K562 (cell line): Measurements from ENCODE around the gene DEF6. TPM values are rescaled to one million over a fixed set of nuclear protein-coding genes. Genes with fewer than 3 reads are reported as not detected.

Source experiments
- ATAC-seq: fragments of 200-7000 bp; cut with Tn5 transposase; 3 replicates; pipeline ENCODE4 v1.9.1; 2020; ENCODE audit warnings: moderate library complexity
- BruUV-seq: library from RNA; stranded (reverse); fragments of 400-500 nt; replicated peaks from 2 replicates; lab custom pipeline; 2021; lab: Mats Ljungman, UMichigan
- CTCF ChIA-PET: fragments of 300-600 bp; formaldehyde crosslinking; extraction: SDS; loops from one replicate; lab custom pipeline; 2021; ENCODE audit warnings: low intra/inter-chr PET ratio; lab: Yijun Ruan, JAX
- POLR2A ChIA-PET: fragments of 300-600, 350-650 bp; sonication (Branson Sonifier 250); formaldehyde crosslinking; extraction: SDS; loops from one replicate; lab custom pipeline; 2021; ENCODE audit warnings: antibody characterized with exemption, inconsistent platforms; lab: Yijun Ruan, JAX
- DNase-seq, 4 experiments: peaks; one replicate each; pipeline versions ENCODE4 v3.0.0 to v3.0.0-alpha.2; 2011 to 2018; ENCODE audit warnings: low spot score in 3 of 4, mixed read lengths in 3 of 4; ENCODE audit errors: extremely low read depth in 1 of 4
- FAIRE-seq: peaks from 2 replicates; lab custom pipeline; 2011; peaks lifted over from hg19 to GRCh38; lab: Jason Lieb, UNC
- H2AFZ ChIP-seq: 2 replicates; pipeline ENCODE4 v1.6.0; 2011; ENCODE audit warnings: low read depth, low read length, control low read depth, inconsistent platforms
- H3K27ac ChIP-seq: fragments of 200-600 bp; 3 replicates; pipeline ENCODE4 v1.8.0; 2011; ENCODE audit warnings: low read depth, mild to moderate bottlenecking, control low read depth, inconsistent platforms, low read length, moderate library complexity, mixed read lengths; ENCODE audit errors: extremely low read depth
- H3K27me3 ChIP-seq, 2 experiments: fragments of 300-600 bp in 1 of 2; 2 replicates in 1 of 2; 3 replicates in 1 of 2; pipeline versions ENCODE4 v1.6.0 to v1.8.0; 2011; ENCODE audit warnings: inconsistent platforms in 2 of 2, low read length in 2 of 2, mild to moderate bottlenecking in 1 of 2, mixed read lengths in 1 of 2, moderate library complexity in 1 of 2; ENCODE audit not compliant: control insufficient read depth in 2 of 2, insufficient read depth in 2 of 2
- H3K36me3 ChIP-seq: fragments of 300-600 bp; 3 replicates; pipeline ENCODE4 v1.8.0; 2011; ENCODE audit warnings: mild to moderate bottlenecking, low read length, inconsistent platforms; ENCODE audit not compliant: control insufficient read depth, insufficient read depth
- H3K4me1 ChIP-seq, 2 experiments: fragments of 200-600 bp in 1 of 2; replicated peaks in 1 of 2; 2 replicates in 1 of 2; 3 replicates in 1 of 2; pipeline versions ENCODE4 v1.5.1 to v1.8.0; 2011; ENCODE audit warnings: inconsistent platforms in 2 of 2, low read length in 2 of 2, mild to moderate bottlenecking in 1 of 2, mixed read lengths in 1 of 2, moderate library complexity in 1 of 2; ENCODE audit not compliant: control insufficient read depth in 2 of 2, insufficient read depth in 2 of 2
- H3K4me2 ChIP-seq: 2 replicates; pipeline ENCODE4 v1.6.1; 2011; ENCODE audit warnings: low read length, control low read depth, inconsistent platforms, mixed read lengths; ENCODE audit not compliant: insufficient read depth
- H3K4me3 ChIP-seq: fragments of 200-600 bp; sonication (generic), shearing (Covaris generic); 2 replicates; pipeline ENCODE4 v1.5.1; 2016; ENCODE audit warnings: control low read depth, inconsistent platforms
- H3K79me2 ChIP-seq: fragments of 200-600 bp; 3 replicates; pipeline ENCODE4 v1.8.0; 2011; ENCODE audit warnings: low read length, inconsistent platforms; ENCODE audit not compliant: control insufficient read depth, insufficient read depth
- H3K9ac ChIP-seq, 2 experiments: 2 replicates each; pipeline versions ENCODE4 v1.6.0 to v1.6.1; 2011; ENCODE audit warnings: low read depth in 2 of 2, low read length in 2 of 2, control low read depth in 1 of 2, inconsistent platforms in 1 of 2, mild to moderate bottlenecking in 1 of 2, mixed read lengths in 1 of 2; ENCODE audit not compliant: insufficient read depth in 1 of 2
- H3K9me1 ChIP-seq: one replicate; pipeline ENCODE4 v1.6.0; 2011; ENCODE audit warnings: inconsistent platforms, mild to moderate bottlenecking, low read length, moderate library complexity; ENCODE audit not compliant: control insufficient read depth, insufficient read depth
- H3K9me3 ChIP-seq: replicated peaks from 2 replicates; pipeline ENCODE4 v1.5.1; 2011; ENCODE audit warnings: low read depth, low read length, inconsistent platforms; ENCODE audit not compliant: control insufficient read depth, insufficient read depth
- H4K20me1 ChIP-seq: replicated peaks from 2 replicates; pipeline ENCODE4 v1.6.1; 2011; ENCODE audit warnings: low read length, inconsistent platforms, mixed read lengths; ENCODE audit not compliant: control insufficient read depth, insufficient read depth
- CBX8 ChIP-seq: fragments of 200-600 bp; sonication (generic); IDR thresholded peaks from 2 replicates; pipeline ENCODE4 v1.6.1; 2012; ENCODE audit warnings: borderline replicate concordance, mixed run types, low read depth, mild to moderate bottlenecking, moderate library complexity, mixed read lengths, low read length, control low read depth, inconsistent platforms; ENCODE audit not compliant: poor library complexity, severe bottlenecking; ENCODE audit errors: extremely low read depth
- KDM1A ChIP-seq, 2 experiments: fragments of 450-650 bp; IDR thresholded peaks; 2 replicates each; pipeline ENCODE4 v1.6.1; 2016; ENCODE audit warnings: mild to moderate bottlenecking in 2 of 2
- RBM39 ChIP-seq: fragments of 200-400 bp; formaldehyde crosslinking; optimal IDR thresholded peaks from 2 replicates; pipeline ENCODE3; 2018; ENCODE audit warnings: low read depth, low read length
- SIN3B ChIP-seq: fragments of 450-650 bp; IDR thresholded peaks from 2 replicates; pipeline ENCODE4 v1.6.1; 2017; ENCODE audit warnings: low read depth, mild to moderate bottlenecking, moderate library complexity
- SPI1 ChIP-seq: IDR thresholded peaks from 2 replicates; pipeline ENCODE4 v1.6.1; 2011; ENCODE audit warnings: low read depth, low read length, control low read depth, borderline replicate concordance
- ZFPM2 ChIP-seq: fragments of 250-450 bp; sonication (Bioruptor Pico); IDR thresholded peaks from 2 replicates; pipeline ENCODE4 v1.5.1; 2022; ENCODE audit warnings: mild to moderate bottlenecking
- WGBS: fragments of 100-300 bp; shearing (Covaris generic); methylation state at CpG from one replicate; pipeline ENCODE4 v1.1.6; 2016; ENCODE audit warnings: low coverage, mixed read lengths; ENCODE audit not compliant: insufficient coverage; ENCODE audit errors: missing lambda C conversion rate; 5-methylcytosine and 5-hydroxymethylcytosine counted together
- in situ Hi-C: fragments of 300-500 bp; cut with MboI; formaldehyde crosslinking; loops from 4 replicates; pipeline ENCODE4 v1.15.0; 2018; ENCODE audit warnings: inconsistent platforms, mixed read lengths
- intact Hi-C: fragments of 100-400 bp; cut with micrococcal nuclease; formaldehyde crosslinking; loops from 2 replicates; pipeline ENCODE4 v1.14.2; 2022
- polyA plus RNA-seq, 8 experiments: library from polyadenylated mRNA; depleted of rRNA in 4 of 8; stranded (reverse) in 5 of 8; unstranded in 3 of 8; fragments of >200 nt; fragmentation: Nextera tagmentation in 2 of 8; fragmentation: Illumina TruSeq in 1 of 8; extraction: Ambion mirVana in 2 of 8; extraction: Trizol in 1 of 8; gene quantifications; 2 replicates each; pipeline versions ENCODE4 v1.2.1 to v1.2.3, GENCODE V29; 2011 to 2014; ENCODE audit warnings: inconsistent platforms in 1 of 8, missing spikeins in 1 of 8
- total RNA-seq, 7 experiments: library from RNA; depleted of rRNA in 6 of 7; stranded (reverse); fragments of >200 nt in 6 of 7; fragmentation: Illumina TruSeq in 2 of 7; extraction: Trizol in 2 of 7; gene quantifications; 2 replicates each; pipeline versions ENCODE4 v1.2.1 to v1.2.3, GENCODE V29; 2011 to 2021; ENCODE audit warnings: low replicate concordance in 1 of 7
- TF ChIP-seq, protein P1 (sequence below): fragments of 450-650 bp; IDR thresholded peaks from 2 replicates; pipeline ENCODE4 v1.6.1; 2018; ENCODE audit not compliant: partially characterized antibody
- TF ChIP-seq, protein P2 (sequence below), 2 experiments: fragments of 150-350 bp in 1 of 2; IDR thresholded peaks; 2 replicates each; pipeline ENCODE4 v1.6.1; 2012 to 2016; ENCODE audit warnings: low read depth in 2 of 2, low read length in 2 of 2, mild to moderate bottlenecking in 1 of 2, moderate library complexity in 1 of 2
- TF ChIP-seq, protein P3 (sequence below): sonication (generic); formaldehyde crosslinking; IDR thresholded peaks from 2 replicates; pipeline ENCODE4 v1.8.0; 2022; ENCODE audit warnings: mild to moderate bottlenecking, missing genetic modification reagents
- TF ChIP-seq, protein P4 (sequence below): fragments of 450-650 bp; IDR thresholded peaks from 2 replicates; pipeline ENCODE4 v1.7.0; 2016; ENCODE audit warnings: borderline replicate concordance

The DEF6 gene
- total and polyA plus RNA-seq, 9 of the 15 experiments (the other 6 are each of a cell fraction or from before 2014, with no cell fraction given): 1.3 to 44.6 (median 22.7) TPM

DNA sequence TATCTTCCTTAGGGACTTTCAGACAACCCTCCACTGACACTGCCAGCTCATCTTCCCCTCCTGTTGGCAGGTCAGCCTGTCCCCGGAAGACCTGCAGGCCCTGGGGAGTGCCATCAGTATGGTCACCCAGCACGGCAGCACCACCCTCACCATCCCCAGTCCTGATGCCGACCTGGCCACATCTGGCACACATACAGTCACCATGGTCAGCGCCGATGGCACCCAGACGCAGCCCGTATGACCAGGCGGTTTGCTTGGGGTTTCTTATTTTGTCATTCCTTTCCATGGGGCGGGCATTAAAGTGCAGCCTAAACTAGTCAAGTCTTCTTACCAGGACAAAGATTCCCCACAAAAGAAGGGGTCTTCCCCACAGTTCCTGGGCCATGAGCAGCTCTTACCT, 3.9 kb upstream of the DEF6 start:
- WGBS: 64% methylated on average over 9 of the region's 9 CpGs
- no peak for DNase-seq
- Histone ChIP-seq H3K9me3 (no peaks in the 10 kb centered on the region), H2AFZ (no peak overlapping the region), H3K79me2 (peaks cover 10% of the 10 kb centered on the region), H3K4me2 (no peak overlapping the region), H3K27me3 (no peaks in the 10 kb centered on the region), H4K20me1 (no peaks in the 10 kb centered on the region), H3K9ac (peak overlapping the region in 1 of 2 experiments; percentile 59; a peak in 1 of 4 replicates), H3K4me3 (no peak overlapping the region), H3K27ac (no peak overlapping the region), H3K9me1 (no peaks in the 10 kb centered on the region), H3K4me1 (peaks cover 14% of the 10 kb centered on the region in 2 experiments; a peak in 4 of 5 replicates), H3K36me3 (no peaks in the 10 kb centered on the region; the same call in 2 of the 3 replicates)
- CTCF ChIA-PET: interaction anchor here (0.9 to 2.1 kb wide), 5 partner anchors 34 to 444 kb away, joined by 6 to 9 read pairs (median 8); partner anchors contain the start of genes ARMC12 and RPL10A
- no peak for ATAC-seq
- no peak for FAIRE-seq
- no TSS peak for BruUV-seq
- in situ Hi-C loops: no loop called here
- POLR2A ChIA-PET: interaction anchor here (0.8 to 1.9 kb wide), 8 partner anchors 13 to 311 kb away, joined by 3 to 6 read pairs (median 3); partner anchors contain the start of genes PPARD and RPL10A
- intact Hi-C loops: loop anchor here (10.0 kb wide), 2 partner anchors 261 to 661 kb away; no protein-coding TSS in a partner anchor
- TF ChIP-seq KDM1A (IDR thresholded peaks at IDR 0.05) (no peak), ZFPM2 (CRISPR knock-in tag) (no peak), RBM39 (no peak), SPI1 (no peak), SIN3B (no peak), CBX8 (no peak)
- TF ChIP-seq, protein P1, sequence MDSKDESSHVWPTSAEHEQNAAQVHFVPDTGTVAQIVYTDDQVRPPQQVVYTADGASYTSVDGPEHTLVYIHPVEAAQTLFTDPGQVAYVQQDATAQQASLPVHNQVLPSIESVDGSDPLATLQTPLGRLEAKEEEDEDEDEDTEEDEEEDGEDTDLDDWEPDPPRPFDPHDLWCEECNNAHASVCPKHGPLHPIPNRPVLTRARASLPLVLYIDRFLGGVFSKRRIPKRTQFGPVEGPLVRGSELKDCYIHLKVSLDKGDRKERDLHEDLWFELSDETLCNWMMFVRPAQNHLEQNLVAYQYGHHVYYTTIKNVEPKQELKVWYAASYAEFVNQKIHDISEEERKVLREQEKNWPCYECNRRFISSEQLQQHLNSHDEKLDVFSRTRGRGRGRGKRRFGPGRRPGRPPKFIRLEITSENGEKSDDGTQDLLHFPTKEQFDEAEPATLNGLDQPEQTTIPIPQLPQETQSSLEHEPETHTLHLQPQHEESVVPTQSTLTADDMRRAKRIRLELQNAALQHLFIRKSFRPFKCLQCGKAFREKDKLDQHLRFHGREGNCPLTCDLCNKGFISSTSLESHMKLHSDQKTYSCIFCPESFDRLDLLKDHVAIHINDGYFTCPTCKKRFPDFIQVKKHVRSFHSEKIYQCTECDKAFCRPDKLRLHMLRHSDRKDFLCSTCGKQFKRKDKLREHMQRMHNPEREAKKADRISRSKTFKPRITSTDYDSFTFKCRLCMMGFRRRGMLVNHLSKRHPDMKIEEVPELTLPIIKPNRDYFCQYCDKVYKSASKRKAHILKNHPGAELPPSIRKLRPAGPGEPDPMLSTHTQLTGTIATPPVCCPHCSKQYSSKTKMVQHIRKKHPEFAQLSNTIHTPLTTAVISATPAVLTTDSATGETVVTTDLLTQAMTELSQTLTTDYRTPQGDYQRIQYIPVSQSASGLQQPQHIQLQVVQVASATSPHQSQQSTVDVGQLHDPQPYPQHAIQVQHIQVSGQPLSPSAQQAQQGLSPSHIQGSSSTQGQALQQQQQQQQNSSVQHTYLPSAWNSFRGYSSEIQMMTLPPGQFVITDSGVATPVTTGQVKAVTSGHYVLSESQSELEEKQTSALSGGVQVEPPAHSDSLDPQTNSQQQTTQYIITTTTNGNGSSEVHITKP: no peak
- TF ChIP-seq, protein P2, sequence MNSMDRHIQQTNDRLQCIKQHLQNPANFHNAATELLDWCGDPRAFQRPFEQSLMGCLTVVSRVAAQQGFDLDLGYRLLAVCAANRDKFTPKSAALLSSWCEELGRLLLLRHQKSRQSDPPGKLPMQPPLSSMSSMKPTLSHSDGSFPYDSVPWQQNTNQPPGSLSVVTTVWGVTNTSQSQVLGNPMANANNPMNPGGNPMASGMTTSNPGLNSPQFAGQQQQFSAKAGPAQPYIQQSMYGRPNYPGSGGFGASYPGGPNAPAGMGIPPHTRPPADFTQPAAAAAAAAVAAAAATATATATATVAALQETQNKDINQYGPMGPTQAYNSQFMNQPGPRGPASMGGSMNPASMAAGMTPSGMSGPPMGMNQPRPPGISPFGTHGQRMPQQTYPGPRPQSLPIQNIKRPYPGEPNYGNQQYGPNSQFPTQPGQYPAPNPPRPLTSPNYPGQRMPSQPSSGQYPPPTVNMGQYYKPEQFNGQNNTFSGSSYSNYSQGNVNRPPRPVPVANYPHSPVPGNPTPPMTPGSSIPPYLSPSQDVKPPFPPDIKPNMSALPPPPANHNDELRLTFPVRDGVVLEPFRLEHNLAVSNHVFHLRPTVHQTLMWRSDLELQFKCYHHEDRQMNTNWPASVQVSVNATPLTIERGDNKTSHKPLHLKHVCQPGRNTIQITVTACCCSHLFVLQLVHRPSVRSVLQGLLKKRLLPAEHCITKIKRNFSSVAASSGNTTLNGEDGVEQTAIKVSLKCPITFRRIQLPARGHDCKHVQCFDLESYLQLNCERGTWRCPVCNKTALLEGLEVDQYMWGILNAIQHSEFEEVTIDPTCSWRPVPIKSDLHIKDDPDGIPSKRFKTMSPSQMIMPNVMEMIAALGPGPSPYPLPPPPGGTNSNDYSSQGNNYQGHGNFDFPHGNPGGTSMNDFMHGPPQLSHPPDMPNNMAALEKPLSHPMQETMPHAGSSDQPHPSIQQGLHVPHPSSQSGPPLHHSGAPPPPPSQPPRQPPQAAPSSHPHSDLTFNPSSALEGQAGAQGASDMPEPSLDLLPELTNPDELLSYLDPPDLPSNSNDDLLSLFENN (IDR thresholded peaks at IDR 0.05; ENCODE audit: low read depth in 2 of 2, low read length in 2 of 2): no peak
- TF ChIP-seq, protein P3, sequence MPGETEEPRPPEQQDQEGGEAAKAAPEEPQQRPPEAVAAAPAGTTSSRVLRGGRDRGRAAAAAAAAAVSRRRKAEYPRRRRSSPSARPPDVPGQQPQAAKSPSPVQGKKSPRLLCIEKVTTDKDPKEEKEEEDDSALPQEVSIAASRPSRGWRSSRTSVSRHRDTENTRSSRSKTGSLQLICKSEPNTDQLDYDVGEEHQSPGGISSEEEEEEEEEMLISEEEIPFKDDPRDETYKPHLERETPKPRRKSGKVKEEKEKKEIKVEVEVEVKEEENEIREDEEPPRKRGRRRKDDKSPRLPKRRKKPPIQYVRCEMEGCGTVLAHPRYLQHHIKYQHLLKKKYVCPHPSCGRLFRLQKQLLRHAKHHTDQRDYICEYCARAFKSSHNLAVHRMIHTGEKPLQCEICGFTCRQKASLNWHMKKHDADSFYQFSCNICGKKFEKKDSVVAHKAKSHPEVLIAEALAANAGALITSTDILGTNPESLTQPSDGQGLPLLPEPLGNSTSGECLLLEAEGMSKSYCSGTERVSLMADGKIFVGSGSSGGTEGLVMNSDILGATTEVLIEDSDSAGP: no peak
- TF ChIP-seq, protein P4, sequence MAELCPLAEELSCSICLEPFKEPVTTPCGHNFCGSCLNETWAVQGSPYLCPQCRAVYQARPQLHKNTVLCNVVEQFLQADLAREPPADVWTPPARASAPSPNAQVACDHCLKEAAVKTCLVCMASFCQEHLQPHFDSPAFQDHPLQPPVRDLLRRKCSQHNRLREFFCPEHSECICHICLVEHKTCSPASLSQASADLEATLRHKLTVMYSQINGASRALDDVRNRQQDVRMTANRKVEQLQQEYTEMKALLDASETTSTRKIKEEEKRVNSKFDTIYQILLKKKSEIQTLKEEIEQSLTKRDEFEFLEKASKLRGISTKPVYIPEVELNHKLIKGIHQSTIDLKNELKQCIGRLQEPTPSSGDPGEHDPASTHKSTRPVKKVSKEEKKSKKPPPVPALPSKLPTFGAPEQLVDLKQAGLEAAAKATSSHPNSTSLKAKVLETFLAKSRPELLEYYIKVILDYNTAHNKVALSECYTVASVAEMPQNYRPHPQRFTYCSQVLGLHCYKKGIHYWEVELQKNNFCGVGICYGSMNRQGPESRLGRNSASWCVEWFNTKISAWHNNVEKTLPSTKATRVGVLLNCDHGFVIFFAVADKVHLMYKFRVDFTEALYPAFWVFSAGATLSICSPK: no peak
